HL-60 (cell line): ENCODE measurements around the gene PCOLCE2.

ENCODE experiments used
- DNase-seq, 2 experiments: peaks; one replicate each; pipeline ENCODE4 v3.0.0-alpha.2; 2010 to 2020; ENCODE audit warnings: low read depth in 1 of 2, low spot score in 1 of 2
- H3K27ac ChIP-seq: fragments of 250-450 bp; sonication (Bioruptor Pico); replicated peaks from 2 replicates; pipeline ENCODE4 v1.5.1; 2020; ENCODE audit warnings: mild to moderate bottlenecking, moderate library complexity
- H3K27me3 ChIP-seq: fragments of 250-450 bp; sonication (Bioruptor Pico); 2 replicates; pipeline ENCODE4 v1.5.1; 2021; ENCODE audit warnings: mild to moderate bottlenecking, moderate library complexity; ENCODE audit not compliant: insufficient read depth, poor library complexity, severe bottlenecking
- H3K4me3 ChIP-seq: replicated peaks from 2 replicates; pipeline ENCODE4 v1.5.1; 2011; ENCODE audit warnings: mild to moderate bottlenecking, control low read depth, low read length; ENCODE audit not compliant: insufficient read depth
- CTCF ChIP-seq: IDR thresholded peaks from one replicate; pipeline ENCODE4 v1.5.1; 2011; ENCODE audit warnings: low read length, control low read depth, inconsistent platforms; ENCODE audit not compliant: insufficient read depth
- GABPA ChIP-seq: IDR thresholded peaks from 2 replicates; pipeline ENCODE4 v1.6.1; 2012; ENCODE audit warnings: low read depth
- POLR2AphosphoS5 ChIP-seq: IDR thresholded peaks from 2 replicates; pipeline ENCODE4 v1.6.1; 2012; ENCODE audit warnings: low read depth
- REST ChIP-seq: IDR thresholded peaks from 2 replicates; pipeline ENCODE4 v1.6.1; 2012; ENCODE audit warnings: low read depth; ENCODE audit not compliant: insufficient replicate concordance
- SPI1 ChIP-seq: IDR thresholded peaks from 2 replicates; pipeline ENCODE4 v1.6.1; 2012; ENCODE audit warnings: low read depth, mild to moderate bottlenecking, borderline replicate concordance

The PCOLCE2 gene

GRCh38 chr3:142844339-142844977 lies 44.4 kb downstream of the PCOLCE2 start:
- H3K27me3 ChIP-seq, result no peaks in the 10 kb centered on the region
- no peak overlapping the region for H3K4me3 ChIP-seq
- H3K27ac ChIP-seq, result no peak overlapping the region
- TF ChIP-seq GABPA, result no peak
- peak; percentile 12 for TF ChIP-seq CTCF
- no peak for TF ChIP-seq REST
- peak in 1 of 2 experiments; percentile 34 for DNase-seq

GRCh38 chr3:142839831-142840230 lies 49.1 kb downstream of the PCOLCE2 start:
- no peaks in the 10 kb centered on the region for H3K27me3 ChIP-seq
- no peak for DNase-seq
- no peak overlapping the region for H3K4me3 ChIP-seq
- H3K27ac ChIP-seq, result no peak overlapping the region
- TF ChIP-seq GABPA, result no peak
- no peak for TF ChIP-seq CTCF
- TF ChIP-seq SPI1, result no peak
- no peak for TF ChIP-seq REST
- no peak for TF ChIP-seq POLR2AphosphoS5

- DNase-seq, result peak in 1 of 2 experiments; percentile 73
- H3K27me3 ChIP-seq, result no peaks in the 10 kb centered on the region
- no peak for TF ChIP-seq SPI1
- no peak for TF ChIP-seq POLR2AphosphoS5
- no peak for TF ChIP-seq CTCF
- no peak for TF ChIP-seq REST
- no peak for TF ChIP-seq GABPA
- H3K4me3 ChIP-seq, result no peak overlapping the region
- peak overlapping the region; percentile 68 for H3K27ac ChIP-seq
Measured at GRCh38 chr3:142837526-142837925, 51.4 kb downstream of the PCOLCE2 start.
